HG03025 (cell line): ENCODE results near the gene THAP4.
"Not testable (repeated sequence)": the region's sequence is repeated elsewhere in the genome, so short reads cannot be mapped to it uniquely, and the experiment has no call there.

Source experiments
- ATAC-seq: cut with Tn5 transposase; IDR thresholded peaks from one replicate; pipeline ENCODE4 v1.9.1; 2021; ENCODE audit warnings: mild to moderate bottlenecking, moderate library complexity; ENCODE audit not compliant: unreplicated experiment, low FRiP score

Gene THAP4

DNA sequence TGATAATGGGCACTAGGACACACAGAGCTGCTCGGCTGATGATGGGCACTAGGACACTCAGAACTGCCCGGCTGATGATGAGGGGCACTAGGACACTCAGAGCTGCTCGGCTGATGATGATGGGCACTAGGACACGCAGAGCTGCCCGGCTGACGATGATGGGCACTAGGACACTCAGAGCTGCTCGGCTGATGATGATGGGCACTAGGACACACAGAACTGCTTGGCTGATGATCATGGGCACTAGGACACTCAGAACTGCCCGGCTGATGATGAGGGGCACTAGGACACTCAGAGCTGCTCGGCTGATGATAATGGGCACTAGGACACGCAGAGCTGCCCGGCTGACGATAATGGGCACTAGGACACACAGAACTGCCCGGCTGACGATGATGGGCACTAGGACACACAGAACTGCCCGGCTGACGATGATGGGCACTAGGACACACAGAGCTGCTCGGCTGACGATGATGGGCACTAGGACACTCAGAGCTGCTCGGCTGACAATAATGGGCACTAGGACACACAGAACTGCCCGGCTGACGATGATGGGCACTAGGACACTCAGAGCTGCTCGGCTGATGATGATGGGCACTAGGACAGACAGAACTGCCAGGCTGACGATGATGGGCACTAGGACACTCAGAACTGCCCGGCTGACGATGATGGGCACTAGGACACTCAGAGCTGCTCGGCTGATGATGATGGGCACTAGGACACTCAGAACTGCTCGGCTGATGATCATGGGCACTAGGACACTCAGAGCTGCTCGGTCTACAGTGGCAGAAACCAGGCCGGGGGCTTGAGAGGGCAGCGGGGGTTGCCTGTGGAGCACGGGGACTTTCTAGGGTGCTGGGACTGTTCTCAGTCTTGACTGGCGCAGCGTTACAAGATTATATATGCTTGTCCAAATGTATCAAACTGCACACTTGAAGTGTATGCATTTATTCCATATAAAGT lies 46.2 kb downstream of the THAP4 start:
- not testable (repeated sequence) for ATAC-seq

DNA sequence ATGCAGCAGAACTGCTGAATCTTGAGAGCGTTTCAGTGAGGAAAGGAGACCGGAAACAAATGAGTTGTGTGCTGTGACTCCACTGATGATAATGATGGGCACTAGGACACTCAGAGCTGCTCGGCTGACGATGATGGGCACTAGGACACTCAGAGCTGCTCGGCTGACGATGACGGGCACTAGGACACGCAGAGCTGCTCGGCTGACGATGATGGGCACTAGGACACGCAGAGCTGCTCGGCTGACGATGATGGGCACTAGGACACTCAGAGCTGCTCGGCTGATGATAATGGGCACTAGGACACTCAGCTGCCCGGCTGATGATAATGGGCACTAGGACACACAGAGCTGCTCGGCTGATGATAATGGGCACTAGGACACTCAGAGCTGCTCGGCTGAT lies 47.1 kb downstream of the THAP4 start:
- ATAC-seq = not testable (repeated sequence)

DNA sequence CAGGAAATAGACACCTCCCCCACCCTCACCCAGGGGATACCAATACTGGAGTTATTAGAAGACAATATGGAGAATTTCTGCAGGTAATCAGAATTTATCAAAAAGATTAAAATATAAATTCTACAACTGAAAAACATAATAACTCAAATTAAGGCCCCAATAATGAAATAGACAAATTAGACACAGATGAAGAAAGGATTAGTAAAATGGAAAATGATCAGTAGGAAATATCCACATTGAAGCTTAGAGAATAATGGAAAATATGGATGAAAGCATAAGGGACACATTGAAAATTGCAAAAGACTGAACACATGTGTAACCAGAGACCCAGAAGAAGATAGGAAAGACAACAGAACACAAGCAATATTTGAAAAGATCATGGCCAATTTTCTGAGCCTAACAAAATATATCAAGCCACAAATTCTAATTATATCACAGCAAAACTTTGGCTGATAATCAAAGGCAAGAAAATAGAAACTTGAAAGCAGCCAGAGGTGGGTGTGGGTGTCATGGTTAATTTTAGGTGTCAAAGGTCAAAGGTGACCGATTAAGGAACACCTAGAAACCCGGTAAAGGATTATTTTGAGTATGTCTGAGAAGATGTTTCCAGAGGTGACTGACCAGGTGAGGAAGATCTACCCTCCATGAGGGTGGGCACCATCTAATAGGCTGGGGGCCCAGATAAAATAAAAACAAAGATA lies 50.2 kb downstream of the THAP4 start:
- ATAC-seq = no peak

DNA sequence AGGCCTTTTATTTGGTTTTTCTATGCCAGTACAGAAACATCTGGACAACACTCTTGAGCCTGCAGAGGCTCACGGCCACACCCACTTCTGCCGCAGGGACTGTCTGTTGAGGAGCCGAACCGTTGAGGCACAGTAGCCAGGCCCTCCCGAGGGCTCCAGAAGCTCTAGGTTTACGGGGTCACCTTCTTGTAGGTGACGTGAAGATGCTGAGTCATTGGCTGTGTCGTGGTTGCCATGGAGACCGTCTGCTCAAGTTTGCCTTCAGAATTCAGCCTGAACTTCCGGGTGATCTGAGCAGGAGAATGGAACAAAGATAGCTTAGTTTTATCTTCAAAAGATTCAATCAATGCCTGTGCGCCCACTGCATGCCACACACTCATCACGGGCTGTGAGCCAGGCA lies 52.5 kb downstream of the THAP4 start:
- no peak for ATAC-seq

DNA sequence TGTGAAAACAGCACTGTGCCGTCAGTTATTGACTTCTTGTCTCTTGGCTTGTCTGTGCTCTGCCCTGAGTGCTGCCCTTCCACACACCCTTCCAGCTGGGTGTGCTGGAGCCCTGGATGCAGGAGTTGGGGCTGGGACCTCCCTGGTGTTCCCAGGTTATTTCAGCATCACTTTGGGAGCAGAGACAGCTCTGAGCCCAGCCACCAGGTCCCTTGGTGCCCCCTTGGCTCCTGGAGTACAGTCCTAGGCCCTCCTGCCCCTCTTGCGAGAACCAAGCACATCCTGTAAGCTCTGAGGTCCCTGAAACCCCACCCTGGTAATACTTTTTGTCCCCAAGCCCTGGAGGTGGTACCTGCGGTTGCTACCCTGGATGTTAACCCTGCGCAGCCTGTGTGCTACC lies 54.2 kb downstream of the THAP4 start:
- ATAC-seq = no peak

DNA sequence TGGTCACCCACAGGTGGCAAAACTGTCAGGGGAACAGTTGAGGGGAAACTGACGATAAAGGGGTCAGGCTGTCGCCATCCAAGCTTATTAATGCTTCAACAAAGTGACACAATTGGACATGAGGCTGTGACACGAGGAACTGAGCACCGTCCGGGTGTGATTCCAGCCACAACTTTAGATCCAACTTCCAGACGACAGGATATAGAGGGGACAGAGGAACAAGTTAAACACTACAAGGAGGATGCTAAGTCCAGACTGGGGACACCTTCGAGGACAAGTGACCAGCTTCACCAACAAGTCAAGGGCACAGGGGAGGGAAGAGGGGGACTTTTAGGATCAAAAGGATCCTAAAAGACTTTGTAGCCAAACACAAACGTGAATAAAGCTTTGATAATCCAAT lies 54.6 kb downstream of the THAP4 start:
- ATAC-seq = no peak

DNA sequence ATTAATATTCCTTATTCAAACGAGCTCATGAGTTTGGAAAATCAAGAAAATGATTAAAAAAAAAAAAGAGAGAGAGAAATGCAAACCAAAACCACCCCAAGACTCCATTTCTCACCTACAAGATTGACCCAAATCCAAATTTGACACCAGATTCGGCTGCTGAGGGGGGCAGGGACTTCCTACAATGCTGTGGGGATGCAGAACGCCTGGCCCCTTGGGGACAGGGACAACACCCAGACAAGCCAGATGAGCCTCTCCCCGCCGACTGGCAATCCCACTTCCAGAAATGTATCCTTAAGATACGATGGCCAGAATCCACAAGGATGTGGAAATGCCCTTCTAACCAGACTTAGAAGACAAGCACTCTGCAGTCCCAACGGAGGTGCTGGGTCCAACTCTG lies 57.7 kb downstream of the THAP4 start:
- ATAC-seq = no peak

DNA sequence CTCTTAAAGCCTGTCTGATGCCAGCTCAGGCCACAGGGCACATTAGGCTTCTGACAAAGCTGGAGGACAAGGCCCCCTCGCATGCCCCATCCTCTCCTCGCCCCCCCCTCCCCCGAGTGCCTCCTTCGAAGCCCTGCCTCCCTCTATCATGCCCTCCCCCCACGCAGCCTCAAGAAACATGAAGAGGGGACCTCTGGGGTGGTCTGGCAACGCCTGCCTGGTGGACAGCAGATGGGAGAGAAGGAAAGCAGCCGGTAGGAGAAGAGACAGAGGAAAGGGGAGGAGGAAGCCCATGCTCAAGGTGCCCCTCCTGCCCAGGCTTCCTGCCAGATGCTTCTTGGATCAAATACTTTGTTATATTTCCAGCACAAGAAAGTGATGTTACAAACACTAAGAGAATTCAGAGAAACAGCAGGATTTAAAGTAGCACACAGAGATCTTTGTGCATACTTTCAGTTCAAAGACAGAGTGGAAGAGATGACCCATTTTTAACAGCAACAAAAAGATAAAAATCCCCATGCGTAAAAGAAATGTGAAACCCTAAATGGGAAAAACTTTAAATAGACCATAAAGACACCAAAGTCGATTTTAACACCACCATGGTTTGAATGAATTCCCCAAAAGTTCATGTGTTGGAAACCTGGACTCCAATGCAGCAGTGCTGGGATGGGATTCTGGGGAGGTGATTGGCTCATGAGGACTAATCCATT lies 59.4 kb downstream of the THAP4 start:
- no peak for ATAC-seq

DNA sequence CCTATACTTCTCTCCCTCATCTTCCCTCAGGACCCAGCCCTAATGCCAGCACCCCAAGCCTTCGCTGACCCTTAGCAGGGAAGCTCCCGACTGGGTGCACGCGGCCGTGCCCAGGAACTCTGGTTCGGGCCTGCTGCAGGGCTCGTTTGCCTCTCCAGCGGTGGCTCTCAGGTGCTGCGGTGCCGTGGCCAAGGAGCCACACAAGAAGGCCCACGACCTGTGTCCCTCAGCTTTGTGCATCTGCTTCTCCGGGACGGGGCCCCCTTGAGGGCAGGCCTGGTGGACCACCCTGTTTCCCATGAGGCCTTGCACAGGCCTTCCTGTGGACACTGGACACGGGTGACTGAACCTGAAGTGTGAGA lies 60.7 kb downstream of the THAP4 start:
- no peak for ATAC-seq

DNA sequence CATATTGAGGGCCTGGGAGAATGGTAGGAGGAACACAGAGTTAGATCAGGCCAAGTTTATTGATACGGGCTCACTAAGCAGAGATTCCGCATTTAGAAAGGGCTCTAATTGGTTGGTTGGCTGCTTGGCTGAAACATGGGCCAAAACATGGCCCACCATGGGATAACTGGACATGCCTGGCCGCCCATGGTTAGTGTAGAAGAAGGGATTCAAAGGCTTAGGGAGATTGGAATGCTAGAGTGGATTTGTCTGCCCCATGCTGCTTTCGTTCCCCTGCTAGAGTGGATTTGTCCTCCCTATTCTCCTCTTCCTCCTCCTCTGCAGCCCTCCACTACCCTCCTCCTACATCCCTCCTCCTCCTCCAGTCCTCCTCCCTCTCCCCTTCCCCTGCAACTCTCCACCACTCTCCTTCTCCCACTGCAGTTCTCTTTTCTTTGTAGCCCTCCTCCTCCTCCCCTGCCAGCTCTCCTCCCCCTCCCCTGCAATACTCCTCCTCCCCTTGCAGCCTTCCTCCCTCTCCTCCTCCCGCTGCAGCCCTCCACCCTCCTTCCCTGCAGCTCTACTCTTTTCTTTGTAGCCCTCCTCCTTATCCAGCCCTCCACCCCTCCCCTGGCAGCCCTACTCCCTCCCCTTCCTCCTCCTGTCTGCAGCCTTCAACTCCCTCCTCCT lies 61.2 kb downstream of the THAP4 start:
- ATAC-seq = no peak

DNA sequence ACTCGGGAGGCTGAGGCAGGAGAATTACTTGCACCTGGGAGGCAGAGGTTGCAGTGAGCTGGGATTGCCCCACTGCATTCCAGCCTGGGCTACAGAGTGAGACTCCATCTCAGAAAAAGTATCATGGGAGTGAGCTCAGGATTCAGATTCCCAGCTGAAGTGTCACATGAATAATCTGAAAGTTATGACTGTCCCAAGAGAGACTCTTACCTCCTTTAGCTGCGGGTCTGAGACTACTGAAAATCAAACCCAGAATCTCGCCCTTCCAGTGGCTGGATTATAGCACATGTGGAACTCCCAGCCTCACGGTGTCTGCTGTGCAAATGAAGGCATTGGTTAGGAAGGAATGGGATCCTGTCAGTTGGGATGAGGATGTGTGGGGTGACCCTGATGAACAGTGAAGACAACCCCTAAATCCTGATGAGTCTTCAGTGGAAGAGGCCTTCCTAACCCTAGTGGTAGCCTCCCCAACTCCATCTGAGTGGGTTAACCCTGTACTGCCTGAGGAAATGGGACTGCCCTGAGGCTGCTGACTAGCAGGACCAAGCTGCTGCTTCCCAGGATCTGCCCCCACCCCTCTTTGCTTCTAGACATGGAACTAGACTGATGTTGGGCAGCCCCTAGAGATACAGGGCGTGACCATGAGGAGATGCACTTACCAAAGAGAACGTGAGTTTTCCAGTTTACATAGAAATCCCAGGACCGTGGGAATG lies 61.9 kb downstream of the THAP4 start:
- ATAC-seq = no peak

DNA sequence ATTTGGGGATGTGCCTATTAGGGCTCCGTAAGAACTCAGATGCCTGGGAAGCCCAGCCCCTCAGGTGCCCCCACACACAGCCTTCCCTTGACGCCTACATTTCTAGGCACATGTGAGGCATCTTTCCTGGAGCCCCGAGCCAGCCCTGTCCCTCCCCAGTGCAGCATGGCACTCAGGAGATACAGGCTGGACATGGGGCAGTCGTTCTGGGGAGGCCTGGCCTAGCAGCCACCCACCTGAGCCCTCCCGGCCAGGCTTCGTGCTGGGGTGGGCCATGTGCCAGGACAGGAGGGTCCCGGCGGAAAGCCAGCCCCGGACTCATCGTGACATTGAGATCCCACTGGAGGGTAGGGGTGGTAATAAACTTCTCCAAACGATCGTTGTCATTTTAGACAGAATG lies 63.2 kb downstream of the THAP4 start:
- no peak for ATAC-seq

DNA sequence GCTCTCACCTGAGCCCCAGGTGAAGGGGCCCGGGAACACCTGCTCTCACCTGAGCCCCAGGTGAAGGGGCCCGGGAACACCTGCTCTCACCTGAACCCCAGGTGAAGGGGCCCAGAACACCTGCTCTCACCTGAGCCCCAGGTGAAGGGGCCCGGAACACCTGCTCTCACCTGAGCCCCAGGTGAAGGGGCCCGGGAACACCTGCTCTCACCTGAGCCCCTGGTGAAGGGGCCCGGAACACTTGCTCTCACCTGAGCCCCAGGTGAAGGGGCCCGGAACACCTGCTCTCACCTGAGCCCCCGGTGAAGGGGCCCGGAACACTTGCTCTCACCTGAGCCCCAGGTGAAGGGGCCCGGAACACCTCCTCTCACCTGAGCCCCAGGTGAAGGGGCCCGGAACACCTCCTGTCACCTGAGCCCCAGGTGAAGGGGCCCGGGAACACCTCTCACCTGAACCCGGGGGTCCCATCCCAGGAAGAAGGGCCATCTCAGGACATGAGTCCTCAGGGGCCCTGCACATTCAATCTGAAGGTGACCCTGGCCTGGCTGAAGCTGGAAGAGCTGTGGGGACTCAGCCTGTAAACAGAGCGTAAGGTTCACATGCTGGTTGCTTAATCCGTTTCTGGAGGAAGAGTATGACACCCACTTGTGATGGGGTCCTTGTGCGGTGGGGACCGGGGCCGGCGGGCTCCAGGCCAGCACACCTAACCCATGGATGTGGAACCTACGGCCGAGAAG lies 63.9 kb downstream of the THAP4 start:
- not testable (repeated sequence) for ATAC-seq

DNA sequence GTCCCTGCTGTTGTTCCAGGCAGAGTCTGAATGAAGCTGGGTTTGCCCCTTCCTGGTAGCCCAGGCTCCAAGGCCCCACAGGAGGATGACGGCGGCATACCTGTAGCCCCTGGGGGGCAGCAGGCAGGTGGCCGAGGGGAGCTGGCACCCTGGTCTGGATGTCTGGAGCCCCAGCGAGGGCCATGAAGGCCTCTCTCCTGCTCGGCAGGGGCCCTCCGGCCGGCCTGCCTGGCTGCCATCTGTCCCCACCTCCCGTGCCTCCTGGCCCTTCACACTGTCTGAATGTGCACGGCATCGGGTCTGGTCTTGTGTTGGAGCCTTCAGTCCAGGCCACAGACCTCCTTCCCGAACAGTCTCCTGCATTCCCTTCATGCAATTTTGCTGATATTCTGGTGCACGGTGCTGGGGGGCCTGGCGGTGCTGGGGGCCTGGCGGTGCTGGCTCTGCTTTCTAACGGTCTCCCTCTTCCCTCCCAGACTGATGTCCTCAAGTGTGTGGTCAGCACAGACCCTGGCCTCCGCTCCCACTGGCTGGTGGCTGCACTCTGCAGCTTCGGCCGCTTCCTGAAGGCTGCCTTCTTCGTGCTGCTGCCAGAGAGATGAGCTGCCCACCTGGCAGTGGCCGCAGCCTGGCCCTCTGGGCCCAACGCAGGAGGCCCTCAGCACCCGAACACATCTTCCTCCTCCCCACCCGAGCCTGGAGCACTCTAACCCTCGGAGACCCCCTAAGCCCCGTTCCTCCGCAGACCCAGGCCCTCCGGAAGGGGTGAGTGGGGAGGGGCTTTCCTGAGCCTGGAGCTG lies 64.9 kb downstream of the THAP4 start:
- no peak for ATAC-seq

DNA sequence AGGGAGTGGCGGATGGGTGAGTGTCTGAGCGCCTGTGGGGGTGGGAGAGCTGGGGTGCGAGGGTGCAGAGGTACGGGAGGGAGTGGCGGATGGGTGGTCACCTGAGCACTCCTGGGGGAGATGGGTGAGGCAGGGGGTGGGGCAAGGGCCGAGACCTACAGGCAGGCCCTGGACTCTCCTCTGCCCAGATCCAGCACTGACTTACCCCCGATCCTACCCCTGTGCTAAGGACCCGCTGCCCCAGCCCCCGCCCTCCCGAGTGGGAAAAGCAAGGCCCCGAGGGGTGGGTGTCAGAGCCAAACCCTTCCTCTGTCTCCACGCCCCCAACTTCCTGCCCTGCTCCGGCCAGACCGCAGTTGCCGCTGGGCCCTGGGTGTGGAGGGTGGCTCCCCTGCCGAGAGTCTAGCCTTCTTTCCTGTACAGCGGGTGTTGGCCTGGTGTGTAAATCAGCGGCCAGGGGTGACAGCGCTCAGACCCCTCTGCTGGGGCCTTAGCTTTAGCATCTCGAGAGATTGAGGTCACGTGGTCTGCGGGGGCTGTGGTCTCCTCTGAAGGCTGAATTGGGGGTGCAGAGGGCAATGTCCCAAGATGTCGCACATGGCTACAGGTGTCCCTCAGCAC lies 65.9 kb downstream of the THAP4 start:
- no peak for ATAC-seq

DNA sequence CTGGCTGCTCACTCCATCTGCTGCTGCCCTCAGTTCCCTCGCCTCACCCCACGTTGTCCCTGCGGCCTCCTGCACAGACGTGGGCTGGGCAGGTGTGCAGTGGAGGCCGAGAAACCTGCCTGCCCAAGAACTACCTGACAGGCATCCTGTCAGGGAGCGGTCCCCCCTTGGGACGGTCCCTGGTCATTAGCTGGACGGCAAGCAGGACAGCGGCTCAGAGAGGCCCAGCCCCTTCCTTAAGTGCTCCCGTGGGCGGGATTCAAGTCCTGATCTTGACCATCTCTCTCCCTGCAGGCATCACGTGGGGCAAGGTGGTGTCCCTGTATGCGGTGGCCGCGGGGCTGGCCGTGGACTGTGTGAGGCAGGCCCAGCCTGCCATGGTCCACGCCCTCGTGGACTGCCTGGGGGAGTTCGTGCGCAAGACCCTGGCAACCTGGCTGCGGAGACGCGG lies 67.1 kb downstream of the THAP4 start:
- no peak for ATAC-seq

DNA sequence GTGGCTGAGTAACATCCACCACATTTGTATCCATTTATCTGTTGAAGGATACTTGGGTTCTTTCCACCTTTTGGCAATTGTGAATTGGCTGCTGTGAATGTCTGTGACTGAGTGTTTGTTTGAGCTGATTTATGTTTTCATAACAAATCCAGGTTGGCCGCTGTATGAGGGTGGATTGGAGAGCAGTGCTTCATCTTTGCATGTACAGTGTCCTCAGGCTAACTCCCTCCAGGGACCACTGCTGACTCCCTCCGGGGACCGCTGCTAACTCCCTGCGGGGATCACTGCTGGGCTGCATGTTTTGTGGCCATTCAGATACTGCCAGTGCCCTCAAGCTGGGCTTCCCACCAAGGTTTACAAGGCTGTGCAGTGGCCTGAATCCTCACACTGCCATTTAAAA lies 68.2 kb downstream of the THAP4 start:
- ATAC-seq = no peak

DNA sequence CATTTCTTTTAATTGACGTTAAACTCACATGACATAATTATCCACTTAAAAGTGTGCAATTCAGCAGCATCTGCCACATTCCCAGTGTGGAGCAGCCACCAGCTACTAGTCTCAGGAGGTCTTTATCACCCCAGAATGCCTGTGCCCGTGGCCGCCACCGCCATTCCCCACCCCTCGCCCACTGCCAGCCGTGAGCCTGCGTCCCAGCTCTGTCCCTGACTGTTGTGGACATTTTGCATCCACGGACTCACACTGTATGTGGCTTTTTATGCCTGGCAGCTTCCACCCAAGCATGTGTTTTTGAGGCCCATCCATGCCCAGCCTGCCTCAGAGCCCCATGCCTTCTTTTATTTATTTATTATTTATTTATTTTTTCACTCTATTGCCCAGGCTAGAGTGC lies 69.2 kb downstream of the THAP4 start:
- no peak for ATAC-seq
